ENCODE results near the gene DPYD.

DNA sequence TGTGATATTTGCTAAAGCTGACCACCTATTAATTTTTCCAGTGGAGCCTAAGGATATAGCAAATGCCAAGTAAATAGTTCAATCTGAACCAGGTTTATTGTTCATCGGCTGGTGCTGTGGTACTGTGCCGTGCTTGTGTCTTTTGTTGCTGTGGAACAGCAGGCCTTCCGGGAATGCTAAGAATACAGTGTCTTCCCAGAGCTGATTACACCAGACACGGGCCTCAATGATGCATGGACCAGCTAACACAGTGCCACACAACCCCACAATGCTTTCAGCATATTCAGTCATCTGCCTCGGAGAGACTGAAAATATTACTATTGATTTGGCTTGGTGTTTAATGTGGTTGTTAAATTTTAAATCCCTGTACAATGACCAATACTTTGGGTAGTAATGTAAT lies 783.8 kb downstream of the DPYD start:
- TF ChIP-seq ZNF274 (IDR thresholded peaks at IDR 0.05; ENCODE audit: low read depth, low read length): no peak
- no peak for TF ChIP-seq SUZ12 (IDR thresholded peaks at IDR 0.05; ENCODE audit: extremely low read depth, insufficient read depth, insufficient read length)
- no peak for TF ChIP-seq YY1 (IDR thresholded peaks at IDR 0.05; ENCODE audit: insufficient read depth, insufficient read length)
